22Rv1 (cell line): ENCODE measurements around the gene UVRAG.

ENCODE experiments used
- ZFX ChIP-seq: fragments of 450-650 bp; IDR thresholded peaks from 2 replicates; pipeline ENCODE4 v1.6.1; 2017; ENCODE audit warnings: antibody characterized with exemption, borderline replicate concordance
- TF ChIP-seq, protein P1 (sequence below): fragments of 450-650 bp; IDR thresholded peaks from 2 replicates; pipeline ENCODE4 v1.5.1; 2017; ENCODE audit warnings: mild to moderate bottlenecking

DNA sequence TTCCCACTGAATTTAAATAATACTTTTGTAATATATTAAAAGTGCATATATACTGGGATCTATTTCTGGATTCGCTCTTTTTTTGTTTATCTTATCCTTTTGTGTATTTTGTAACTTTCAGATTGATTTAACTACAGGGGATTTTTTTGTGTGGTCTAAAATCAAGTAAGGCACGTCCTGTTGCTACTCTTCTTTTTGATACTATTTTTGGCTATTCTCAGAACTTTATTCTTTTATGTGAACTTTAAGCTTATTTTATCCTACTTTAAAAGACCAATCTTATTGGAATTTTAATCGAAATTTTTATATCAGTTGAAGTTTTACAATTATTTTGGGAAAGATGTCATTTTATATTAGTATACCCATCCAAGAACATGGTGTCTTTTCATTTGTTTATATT lies 106.8 kb downstream of the UVRAG start:
- TF ChIP-seq, protein P1, sequence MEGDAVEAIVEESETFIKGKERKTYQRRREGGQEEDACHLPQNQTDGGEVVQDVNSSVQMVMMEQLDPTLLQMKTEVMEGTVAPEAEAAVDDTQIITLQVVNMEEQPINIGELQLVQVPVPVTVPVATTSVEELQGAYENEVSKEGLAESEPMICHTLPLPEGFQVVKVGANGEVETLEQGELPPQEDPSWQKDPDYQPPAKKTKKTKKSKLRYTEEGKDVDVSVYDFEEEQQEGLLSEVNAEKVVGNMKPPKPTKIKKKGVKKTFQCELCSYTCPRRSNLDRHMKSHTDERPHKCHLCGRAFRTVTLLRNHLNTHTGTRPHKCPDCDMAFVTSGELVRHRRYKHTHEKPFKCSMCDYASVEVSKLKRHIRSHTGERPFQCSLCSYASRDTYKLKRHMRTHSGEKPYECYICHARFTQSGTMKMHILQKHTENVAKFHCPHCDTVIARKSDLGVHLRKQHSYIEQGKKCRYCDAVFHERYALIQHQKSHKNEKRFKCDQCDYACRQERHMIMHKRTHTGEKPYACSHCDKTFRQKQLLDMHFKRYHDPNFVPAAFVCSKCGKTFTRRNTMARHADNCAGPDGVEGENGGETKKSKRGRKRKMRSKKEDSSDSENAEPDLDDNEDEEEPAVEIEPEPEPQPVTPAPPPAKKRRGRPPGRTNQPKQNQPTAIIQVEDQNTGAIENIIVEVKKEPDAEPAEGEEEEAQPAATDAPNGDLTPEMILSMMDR, result no peak
- TF ChIP-seq ZFX, result no peak
